ENCODE results near the gene GNLY.
"Not testable (repeated sequence)": the region's sequence is repeated elsewhere in the genome, so short reads cannot be mapped to it uniquely, and the experiment has no call there.

The GNLY gene

GRCh38 chr2:85712849-85713612, 18.9 kb downstream of the GNLY start:
- H3K4me3 ChIP-seq (replicated peaks; ENCODE audit: low read depth, low read length): no peak overlapping the region
- TF ChIP-seq CTCF (IDR thresholded peaks at IDR 0.05; ENCODE audit: low read depth, low read length, missing control alignments): no peak
- no peak for DNase-seq (ENCODE audit: extremely low read depth, low read depth)

GRCh38 chr2:85713836-85714235, 19.7 kb downstream of the GNLY start:
- H3K4me3 ChIP-seq (replicated peaks; ENCODE audit: low read depth, low read length): no peak overlapping the region
- TF ChIP-seq CTCF (IDR thresholded peaks at IDR 0.05; ENCODE audit: low read depth, low read length, missing control alignments): no peak
- no peak for DNase-seq (ENCODE audit: extremely low read depth, low read depth)

- H3K4me3 ChIP-seq (replicated peaks; ENCODE audit: low read depth, low read length); DNase-seq (ENCODE audit: extremely low read depth, low read depth): not testable (repeated sequence)
Measured at GRCh38 chr2:85714421-85714820, 20.3 kb downstream of the GNLY start.

- TF ChIP-seq CTCF (IDR thresholded peaks at IDR 0.05; ENCODE audit: low read depth, low read length, missing control alignments): no peak
- no peak overlapping the region for H3K4me3 ChIP-seq (replicated peaks; ENCODE audit: low read depth, low read length)
- DNase-seq (ENCODE audit: extremely low read depth, low read depth): no peak
Measured at GRCh38 chr2:85714841-85715240, 20.7 kb downstream of the GNLY start.

DNA sequence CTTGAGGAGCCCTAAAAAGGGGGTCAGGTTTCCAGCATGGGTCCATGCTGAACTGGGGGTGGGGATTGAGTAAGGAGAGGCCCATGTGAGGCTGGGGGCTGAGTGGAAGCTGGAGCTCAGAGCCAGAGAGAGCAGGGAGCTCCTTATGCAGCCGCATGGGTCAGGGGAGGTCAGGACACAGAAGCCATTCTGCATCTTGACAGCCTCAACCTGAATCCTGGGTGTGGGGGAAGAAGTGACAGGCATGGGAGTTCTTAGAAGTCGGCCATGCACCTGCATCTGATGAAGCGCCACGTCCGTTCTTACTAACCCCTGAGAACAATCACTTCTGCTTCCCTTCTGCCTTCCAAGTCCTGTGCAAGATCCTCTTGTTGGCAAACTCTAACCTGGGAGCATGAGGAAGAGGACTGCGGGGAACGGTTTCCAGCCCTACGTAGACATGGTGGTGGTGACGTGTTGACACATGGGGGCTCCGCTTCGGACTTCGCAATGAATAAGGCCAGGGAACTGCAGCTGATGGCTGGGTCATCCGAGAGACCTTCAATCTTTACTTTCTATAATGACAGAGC, 22.3 kb downstream of the GNLY start:
- TF ChIP-seq CTCF (IDR thresholded peaks at IDR 0.05; ENCODE audit: low read depth, low read length, missing control alignments): no peak
- H3K4me3 ChIP-seq (replicated peaks; ENCODE audit: low read depth, low read length): no peak overlapping the region
- DNase-seq (ENCODE audit: extremely low read depth, low read depth): no peak

- no peak overlapping the region for H3K4me3 ChIP-seq (replicated peaks; ENCODE audit: low read depth, low read length)
- TF ChIP-seq CTCF (IDR thresholded peaks at IDR 0.05; ENCODE audit: low read depth, low read length, missing control alignments): no peak
- DNase-seq (ENCODE audit: extremely low read depth, low read depth): peak; percentile 69
Measured at GRCh38 chr2:85717308-85718008, 23.3 kb downstream of the GNLY start.

DNA sequence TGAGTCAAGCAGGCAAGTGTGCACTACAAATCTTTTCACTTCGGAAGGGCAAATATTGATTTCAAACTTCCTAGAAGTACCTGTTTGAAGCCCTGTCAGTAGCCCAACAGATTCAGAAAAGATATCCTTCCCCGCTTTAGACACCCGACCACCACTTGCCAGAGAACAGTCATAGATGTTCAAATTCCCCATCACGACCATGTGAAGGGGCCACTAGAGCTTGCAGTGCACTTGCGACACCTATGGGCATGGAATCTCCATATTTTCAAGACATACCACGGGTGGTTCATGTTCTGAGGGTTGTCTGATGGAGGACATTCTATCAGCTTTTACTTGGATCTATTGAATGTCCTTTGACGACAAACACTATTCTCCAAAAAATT, 23.8 kb downstream of the GNLY start:
- DNase-seq (ENCODE audit: extremely low read depth, low read depth): no peak

More for the DNA sequence above, 23.8 kb downstream of the GNLY start:
- peak; percentile 30 for TF ChIP-seq CTCF (IDR thresholded peaks at IDR 0.05; ENCODE audit: low read depth, low read length, missing control alignments)
- no peak overlapping the region for H3K4me3 ChIP-seq (replicated peaks; ENCODE audit: low read depth, low read length)

All from HFF-Myc (cell line).